Heart right ventricle (tissue), 16 donors: ENCODE measurements around the gene CADM1. TPM values are rescaled to one million over a fixed set of nuclear protein-coding genes. Genes with fewer than 3 reads are reported as not detected.

Experiments
- ATAC-seq, 8 donors: fragments of 200-7000 bp; cut with Tn5 transposase; one replicate each; pipeline ENCODE4 v1.9.1; 2020; ENCODE audit warnings: mild to moderate bottlenecking in 8 of 8, moderate library complexity in 8 of 8, moderate number of reproducible peaks in 1 of 8
- DNase-seq, 2 donors: peaks; one replicate each; pipeline ENCODE4 v3.0.0-alpha.2; 2020
- H3K27ac ChIP-seq, 10 donors: fragments of 200-600 bp; sonication (generic) in 2 of 10; one replicate each; pipeline versions ENCODE4 v1.5.0 to v1.8.0; 2020 to 2022; ENCODE audit warnings: mild to moderate bottlenecking in 3 of 10
- H3K27me3 ChIP-seq, 7 donors: fragments of 200-600 bp; one replicate each; pipeline ENCODE4 v1.8.0; 2021 to 2022; ENCODE audit warnings: mild to moderate bottlenecking in 2 of 7
- H3K36me3 ChIP-seq, 9 donors: fragments of 200-600 bp; sonication (generic) in 1 of 9; one replicate each; pipeline versions ENCODE4 v1.5.0 to v1.8.0; 2020 to 2022; ENCODE audit warnings: mild to moderate bottlenecking in 2 of 9
- H3K4me1 ChIP-seq, 9 donors: fragments of 200-600 bp; sonication (generic) in 1 of 9; one replicate each; pipeline versions ENCODE4 v1.5.0 to v1.8.0; 2020 to 2022; ENCODE audit warnings: mild to moderate bottlenecking in 4 of 9
- H3K4me3 ChIP-seq, 10 donors: fragments of 200-600 bp; sonication (generic) in 2 of 10; one replicate each; pipeline versions ENCODE4 v1.5.0 to v1.8.0; 2020 to 2022; ENCODE audit warnings: mild to moderate bottlenecking in 7 of 10, moderate library complexity in 2 of 10
- H3K9me3 ChIP-seq, 11 donors: fragments of 200-600 bp in 10 of 11; sonication (generic) in 2 of 11; one replicate each; pipeline versions ENCODE4 v1.5.0 to v1.8.0; 2013 to 2022; ENCODE audit warnings: mild to moderate bottlenecking in 2 of 11, control low read depth in 1 of 11, moderate library complexity in 1 of 11
- CTCF ChIP-seq, 9 donors: fragments of 200-600 bp; sonication (generic) in 2 of 9; IDR thresholded peaks; one replicate each; pipeline versions ENCODE4 v1.5.0 to v1.8.0; 2021 to 2022; ENCODE audit warnings: antibody characterized with exemption in 9 of 9, mild to moderate bottlenecking in 5 of 9, moderate library complexity in 1 of 9
- WGBS, 2 donors: extraction: QIAGEN DNeasy Blood & Tissue Kit; methylation state at CpG; one replicate each; pipeline ENCODE4 v1.1.7; 2013; ENCODE audit warnings: inconsistent platforms in 1 of 2; 5-methylcytosine and 5-hydroxymethylcytosine counted together
- intact Hi-C, 10 donors: fragments of 100-400 bp; cut with DNase I; formaldehyde crosslinking; loops; one replicate each; pipeline versions ENCODE4 v1.11.1 to v1.14.2; 2022
- polyA plus RNA-seq, 2 donors: library from polyadenylated mRNA; stranded (reverse); fragments of 200-250 nt; gene quantifications; one replicate each; pipeline ENCODE4 v1.2.3, GENCODE V29; 2013
- total RNA-seq, 10 donors: library from RNA; stranded (reverse); fragmentation: NEBNext Ultra II Directional in 3 of 10; extraction: Animal tissue kit (Norgen Biotek cat#: 25700) in 3 of 10; gene quantifications; one replicate each; pipeline versions ENCODE4 v1.2.1 to v1.2.4, GENCODE V29; 2021 to 2023
- donor health status: Arrhythmogenic right ventricular cardiomyopathy.
- donor health status: ischemic (EF 13 %, LVEDD 7.1; RV severe dilation, severe dysfunction).
- donor health status: healthy with polysubstance abuse.
- donor health status: DM: no; HTN: yes; CAD: no.
- donor health status: DM: no; HTN: no; CAD: no.
- donor health status: ischemic (EF 25% LVEDD 6.9; RV normal size, moderate dysfunction).
- donor health status: ischemic (EF 25% LVEDD 5.7; RV mildly dilated, moderate dysfunction).
- donor health status: healthy.
- donor health status: DM: yes; HTN: yes; CAD: no.
- donor health status: Ischemic cardiomyopathy.
- donor health status: ischemic (EF 35%, LVEDD 5.7; RV mildly dilated, moderate dysfunction).
- donor health status: nonischemic (EF 11% LVEDD 7.7; RV severe dilation, severe dysfunction).
- donor health status: DM: yes; HTN: yes; CAD: no.
- donor health status: PGD.
- donor health status: ischemic (EF 29% LVEDD 5.4; RV normal size, mild dysfunction).
- donor health status: nonischemic (EF 23%, LVEDD 6.1; RV moderate dilation, normal function).

Gene CADM1
- total and polyA plus RNA-seq, 12 donors, result 10.2 to 83.0 (median 41.4) TPM

- DNase-seq (no peak), ATAC-seq (peak in 6 of 8 donors; percentile 34 to 94 (median 61))
These were observed 24.0 kb upstream of the CADM1 start for GRCh38 chr11:115528225-115528624.

GRCh38 chr11:115527534-115528125 is 23.4 kb upstream of the CADM1 start:
- H3K4me3 ChIP-seq, result no peak overlapping the region
- ATAC-seq, result no peak
- 93 to 94% methylated on average over 2 of the region's 2 CpGs for WGBS, 2 donors
- no peak for DNase-seq
- H3K27me3 ChIP-seq, result peaks cover 0 to 13% (median 0%) of the 10 kb centered on the region in 7 donors
- TF ChIP-seq CTCF (IDR thresholded peaks at IDR 0.05), result no peak
- peaks cover 0 to 13% (median 3%) of the 10 kb centered on the region in 9 donors for H3K4me1 ChIP-seq
- H3K27ac ChIP-seq, result no peak overlapping the region
- no peaks in the 10 kb centered on the region for H3K36me3 ChIP-seq
- peaks cover 0 to 15% (median 0%) of the 10 kb centered on the region in 11 donors for H3K9me3 ChIP-seq
- intact Hi-C loops, result loop anchor here in 1 of 10 donors (10.0 kb wide), 1 partner anchor 147 kb away; no protein-coding TSS in a partner anchor

More at GRCh38 chr11:115528225-115528624, 24.0 kb upstream of the CADM1 start:
- peaks cover 0 to 13% (median 0%) of the 10 kb centered on the region in 7 donors for H3K27me3 ChIP-seq
- TF ChIP-seq CTCF (IDR thresholded peaks at IDR 0.05), result peak in 3 of 9 donors; percentile 6 to 15 (median 14)
- WGBS, 2 donors, result 18 to 22% methylated on average over 6 of the region's 6 CpGs
- H3K9me3 ChIP-seq, result peaks cover 0 to 15% (median 0%) of the 10 kb centered on the region in 11 donors
- H3K36me3 ChIP-seq, result no peaks in the 10 kb centered on the region
- H3K4me3 ChIP-seq, result no peak overlapping the region
- H3K27ac ChIP-seq, result no peak overlapping the region
- intact Hi-C loops, result loop anchor here in 1 of 10 donors (10.0 kb wide), 1 partner anchor 147 kb away; no protein-coding TSS in a partner anchor
- H3K4me1 ChIP-seq, result peaks cover 0 to 13% (median 3%) of the 10 kb centered on the region in 9 donors

- Histone ChIP-seq H3K9me3 (peaks cover 0 to 15% (median 0%) of the 10 kb centered on the region in 11 donors), H3K36me3 (no peaks in the 10 kb centered on the region), H3K4me3 (no peak overlapping the region), H3K4me1 (peaks cover 0 to 13% (median 3%) of the 10 kb centered on the region in 9 donors), H3K27ac (no peak overlapping the region), H3K27me3 (peaks cover 0 to 20% (median 6%) of the 10 kb centered on the region in 7 donors)
- DNase-seq (no peak), ATAC-seq (no peak)
- TF ChIP-seq CTCF (IDR thresholded peaks at IDR 0.05), result no peak
- WGBS, 2 donors, result 89 to 90% methylated on average over 9 of the region's 9 CpGs
- intact Hi-C loops, result loop anchor here in 1 of 10 donors (10.0 kb wide), 1 partner anchor 149 kb away; no protein-coding TSS in a partner anchor
These were observed 21.4 kb upstream of the CADM1 start for GRCh38 chr11:115525531-115526006.

GRCh38 chr11:115524572-115524971 is 20.4 kb upstream of the CADM1 start:
- Histone ChIP-seq H3K27me3 (peaks cover 0 to 16% (median 3%) of the 10 kb centered on the region in 7 donors), H3K4me3 (no peak overlapping the region), H3K9me3 (peaks cover 0 to 15% (median 0%) of the 10 kb centered on the region in 11 donors), H3K36me3 (no peaks in the 10 kb centered on the region), H3K27ac (no peak overlapping the region), H3K4me1 (peaks cover 0 to 13% (median 3%) of the 10 kb centered on the region in 9 donors)
- WGBS, 2 donors, result 0 to 40% methylated on average over 1 of the region's 1 CpG
- DNase-seq (no peak), ATAC-seq (no peak)
- no peak for TF ChIP-seq CTCF (IDR thresholded peaks at IDR 0.05)
- intact Hi-C loops, result loop anchor here in 1 of 10 donors (10.0 kb wide), 1 partner anchor 150 kb away; no protein-coding TSS in a partner anchor
